ENCODE data around the gene ADAMTS13. TPM values are rescaled to one million over a fixed set of nuclear protein-coding genes. Genes with fewer than 3 reads are reported as not detected.

ADAMTS13 gene
- total RNA-seq, 4 donors from 2014 or later = 0.94 to 2.7 (median 2.1) TPM

GRCh38 chr9:133456409-133456808 lies 34.2 kb downstream of the ADAMTS13 start:
- TF ChIP-seq CTCF (IDR thresholded peaks at IDR 0.05) (no peak), POLR2AphosphoS5 (IDR thresholded peaks at IDR 0.05) (no peak), EP300 (IDR thresholded peaks at IDR 0.05) (no peak), POLR2A (IDR thresholded peaks at IDR 0.05) (no peak)
- WGBS, 2 donors (ENCODE audit: low coverage in 1 of 2) = no CpG with 5 or more reads among the region's 9 CpGs

GRCh38 chr9:133457233-133457632 lies 35.1 kb downstream of the ADAMTS13 start:
- WGBS, 2 donors (ENCODE audit: low coverage in 1 of 2) = 95% methylated on average over 4 of the region's 13 CpGs; no CpG with 5 or more reads in 1 of the 2 donors

More at GRCh38 chr9:133456409-133456808, 34.2 kb downstream of the ADAMTS13 start:
- peaks cover 0 to 21% (median 4%) of the 10 kb centered on the region in 3 donors for H3K4me1 ChIP-seq
- no peaks in the 10 kb centered on the region for H3K9me3 ChIP-seq
- no peak for ATAC-seq
- no peak overlapping the region for H3K4me3 ChIP-seq
- H3K27ac ChIP-seq = no peak overlapping the region
- no peaks in the 10 kb centered on the region for H3K27me3 ChIP-seq
- H3K36me3 ChIP-seq = no peaks in the 10 kb centered on the region

GRCh38 chr9:133457748-133458147 lies 35.6 kb downstream of the ADAMTS13 start:
- Histone ChIP-seq H3K27ac (no peak overlapping the region), H3K9me3 (no peaks in the 10 kb centered on the region), H3K27me3 (no peaks in the 10 kb centered on the region), H3K4me3 (no peak overlapping the region), H3K4me1 (peaks cover 0 to 28% (median 4%) of the 10 kb centered on the region in 3 donors), H3K36me3 (no peaks in the 10 kb centered on the region)
- WGBS, 2 donors (ENCODE audit: low coverage in 1 of 2) = no CpG with 5 or more reads among the region's 11 CpGs
- TF ChIP-seq CTCF (IDR thresholded peaks at IDR 0.05) (no peak), POLR2AphosphoS5 (IDR thresholded peaks at IDR 0.05) (no peak), POLR2A (IDR thresholded peaks at IDR 0.05) (no peak), EP300 (IDR thresholded peaks at IDR 0.05) (no peak)
- no peak for ATAC-seq

More at GRCh38 chr9:133457233-133457632, 35.1 kb downstream of the ADAMTS13 start:
- Histone ChIP-seq H3K27ac (no peak overlapping the region), H3K36me3 (no peaks in the 10 kb centered on the region), H3K4me1 (peaks cover 0 to 28% (median 4%) of the 10 kb centered on the region in 3 donors), H3K4me3 (no peak overlapping the region), H3K9me3 (no peaks in the 10 kb centered on the region), H3K27me3 (no peaks in the 10 kb centered on the region)
- no peak for ATAC-seq
- TF ChIP-seq POLR2A (IDR thresholded peaks at IDR 0.05) = no peak
- no peak for TF ChIP-seq CTCF (IDR thresholded peaks at IDR 0.05)
- TF ChIP-seq EP300 (IDR thresholded peaks at IDR 0.05) = no peak
- no peak for TF ChIP-seq POLR2AphosphoS5 (IDR thresholded peaks at IDR 0.05)

- Histone ChIP-seq H3K4me1 (peaks cover 0 to 28% (median 4%) of the 10 kb centered on the region in 3 donors), H3K27me3 (no peaks in the 10 kb centered on the region), H3K9me3 (no peaks in the 10 kb centered on the region), H3K4me3 (peak overlapping the region in 1 of 2 donors; percentile 90), H3K27ac (peak overlapping the region in 3 of 4 donors; percentile 90 to 97 (median 96)), H3K36me3 (peaks cover 0 to 7% of the 10 kb centered on the region in 2 donors)
- TF ChIP-seq POLR2AphosphoS5 (IDR thresholded peaks at IDR 0.05) (no peak), EP300 (IDR thresholded peaks at IDR 0.05) (no peak), CTCF (IDR thresholded peaks at IDR 0.05) (no peak), POLR2A (IDR thresholded peaks at IDR 0.05) (no peak)
- no peak for ATAC-seq
- 68% methylated on average over 6 of the region's 16 CpGs; no CpG with 5 or more reads in 1 of the 2 donors for WGBS, 2 donors (ENCODE audit: low coverage in 1 of 2)
Measured at GRCh38 chr9:133458643-133459312, 36.6 kb downstream of the ADAMTS13 start.

Data from gastroesophageal sphincter (tissue), 4 donors.